Measurements from ENCODE around the gene PCNX2.

The PCNX2 gene

DNA sequence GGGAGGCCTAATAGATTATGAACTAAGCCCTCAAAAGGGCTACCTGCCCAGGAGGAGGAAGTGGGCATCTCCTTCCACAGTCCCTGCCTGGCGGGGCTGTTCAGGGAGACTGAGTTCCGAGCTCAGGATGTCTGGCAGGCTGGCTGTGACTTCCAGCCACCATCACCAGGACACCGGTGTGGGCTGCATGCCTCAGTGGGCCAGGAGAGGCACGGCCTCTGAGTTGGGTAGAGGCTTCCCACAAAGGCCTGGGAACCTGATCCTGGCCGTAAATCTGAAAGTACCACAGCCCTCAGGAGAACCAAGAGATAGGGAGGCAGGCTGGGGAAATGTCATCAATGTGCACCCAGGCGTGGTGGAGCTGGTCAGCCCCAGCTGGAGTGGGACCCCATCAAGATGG, 316.0 kb downstream of the PCNX2 start:
- DNase-seq = no peak

- no peak for DNase-seq
Observed at GRCh38 chr1:232978815-232979214, 316.7 kb downstream of the PCNX2 start.

GRCh38 chr1:232978091-232978634, 317.4 kb downstream of the PCNX2 start:
- DNase-seq = no peak

DNA sequence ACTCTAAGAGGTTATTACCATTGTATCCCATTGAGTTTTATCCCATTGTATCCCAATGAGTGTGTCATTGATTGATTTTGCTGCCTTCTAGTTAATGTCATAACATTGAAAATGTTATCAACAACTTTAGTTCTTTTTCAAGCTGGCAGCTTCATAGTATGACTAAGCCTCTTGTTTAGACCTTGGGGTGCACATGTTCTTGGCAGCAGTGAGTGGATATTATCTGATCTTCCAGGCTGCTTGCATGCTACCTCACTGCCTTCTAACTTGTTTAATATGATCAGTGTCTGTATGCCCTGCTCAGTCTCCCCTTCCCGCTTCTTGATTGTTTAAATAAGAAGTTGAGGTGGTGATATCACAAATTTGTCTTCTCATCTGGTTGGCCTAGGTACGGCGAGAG, 320.6 kb downstream of the PCNX2 start:
- no peak for DNase-seq

GRCh38 chr1:232973652-232974611, 321.6 kb downstream of the PCNX2 start:
- DNase-seq = no peak

GRCh38 chr1:232970508-232970907, 325.0 kb downstream of the PCNX2 start:
- DNase-seq = no peak

DNA sequence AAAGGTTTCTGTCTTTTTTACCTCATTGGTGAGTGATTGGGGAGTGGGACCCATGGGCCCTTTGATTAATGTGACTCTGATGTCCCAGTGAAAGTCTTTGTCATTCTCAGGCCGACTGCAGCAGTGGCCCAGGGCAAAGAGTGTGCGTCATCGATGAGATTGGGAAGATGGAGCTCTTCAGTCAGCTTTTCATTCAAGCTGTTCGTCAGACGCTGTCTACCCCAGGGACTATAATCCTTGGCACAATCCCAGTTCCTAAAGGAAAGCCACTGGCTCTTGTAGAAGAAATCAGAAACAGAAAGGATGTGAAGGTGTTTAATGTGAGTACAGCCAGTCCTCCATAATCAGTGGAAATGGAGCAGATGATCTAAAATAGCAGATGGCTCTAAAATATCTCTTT, 325.7 kb downstream of the PCNX2 start:
- no peak for DNase-seq

- DNase-seq = no peak
Observed at GRCh38 chr1:232968965-232969364, 326.6 kb downstream of the PCNX2 start.

DNA sequence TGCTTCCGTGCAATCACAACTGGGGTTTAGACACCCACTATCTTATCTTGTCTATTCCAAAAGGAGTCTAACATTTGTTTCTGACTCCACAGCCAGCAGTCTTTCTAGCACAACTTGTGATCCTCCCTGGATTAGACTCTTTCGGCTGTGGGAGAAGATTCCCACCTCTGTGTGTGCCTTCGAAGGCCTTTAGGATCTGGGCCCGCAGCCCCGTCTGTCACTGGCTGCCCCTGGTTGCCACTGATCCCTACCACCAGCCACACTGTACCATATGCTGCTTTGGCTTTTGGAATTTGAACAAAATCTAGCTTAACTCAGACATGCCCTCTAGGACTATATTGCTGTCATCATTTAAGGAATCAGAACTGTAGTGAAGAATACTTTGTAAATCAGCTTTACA, 327.1 kb downstream of the PCNX2 start:
- DNase-seq = no peak

- no peak for DNase-seq
Observed at GRCh38 chr1:232966663-232967062, 328.9 kb downstream of the PCNX2 start.

- DNase-seq = no peak
Observed at GRCh38 chr1:232965912-232966217, 329.7 kb downstream of the PCNX2 start.

DNA sequence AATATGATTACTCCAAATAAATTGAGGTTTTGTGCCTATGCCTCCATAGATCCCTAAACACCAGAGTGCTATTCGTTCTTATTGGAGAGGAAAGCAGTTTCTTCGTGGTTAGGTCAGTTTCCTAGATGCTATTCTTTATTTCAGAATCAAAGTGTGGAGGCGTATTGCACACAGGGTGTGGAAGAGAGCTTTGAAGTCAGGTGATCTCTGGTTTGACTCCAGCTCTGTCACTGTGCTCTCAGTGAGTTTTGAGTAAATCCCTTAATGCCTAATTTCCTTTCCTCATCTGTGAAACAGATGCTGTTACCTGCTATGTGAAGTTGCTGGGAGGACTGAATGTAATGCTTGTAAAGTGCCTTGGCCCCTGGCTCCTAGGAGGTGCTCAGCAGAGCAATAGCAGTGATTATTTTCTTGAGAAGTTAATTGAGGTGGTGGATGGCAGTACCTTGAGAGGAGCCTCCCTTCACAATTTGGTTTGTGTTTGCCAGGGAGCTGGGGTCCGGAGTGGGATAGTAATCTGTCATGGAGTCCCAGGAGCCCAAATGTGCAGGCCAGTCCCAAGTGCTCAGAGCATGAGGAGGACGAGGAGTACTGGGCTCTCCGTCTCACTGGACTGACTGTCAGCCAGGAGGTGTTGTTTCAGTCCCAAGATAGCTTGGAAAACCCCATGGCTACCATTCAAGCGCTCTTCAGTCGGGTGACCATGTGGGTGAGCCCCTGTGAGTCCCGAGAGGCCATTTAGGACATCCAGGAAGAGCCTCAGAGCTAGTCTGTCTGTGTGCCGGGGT, 330.2 kb downstream of the PCNX2 start:
- DNase-seq = no peak

- no peak for DNase-seq
Observed at GRCh38 chr1:232964601-232965000, 330.9 kb downstream of the PCNX2 start.

DNA sequence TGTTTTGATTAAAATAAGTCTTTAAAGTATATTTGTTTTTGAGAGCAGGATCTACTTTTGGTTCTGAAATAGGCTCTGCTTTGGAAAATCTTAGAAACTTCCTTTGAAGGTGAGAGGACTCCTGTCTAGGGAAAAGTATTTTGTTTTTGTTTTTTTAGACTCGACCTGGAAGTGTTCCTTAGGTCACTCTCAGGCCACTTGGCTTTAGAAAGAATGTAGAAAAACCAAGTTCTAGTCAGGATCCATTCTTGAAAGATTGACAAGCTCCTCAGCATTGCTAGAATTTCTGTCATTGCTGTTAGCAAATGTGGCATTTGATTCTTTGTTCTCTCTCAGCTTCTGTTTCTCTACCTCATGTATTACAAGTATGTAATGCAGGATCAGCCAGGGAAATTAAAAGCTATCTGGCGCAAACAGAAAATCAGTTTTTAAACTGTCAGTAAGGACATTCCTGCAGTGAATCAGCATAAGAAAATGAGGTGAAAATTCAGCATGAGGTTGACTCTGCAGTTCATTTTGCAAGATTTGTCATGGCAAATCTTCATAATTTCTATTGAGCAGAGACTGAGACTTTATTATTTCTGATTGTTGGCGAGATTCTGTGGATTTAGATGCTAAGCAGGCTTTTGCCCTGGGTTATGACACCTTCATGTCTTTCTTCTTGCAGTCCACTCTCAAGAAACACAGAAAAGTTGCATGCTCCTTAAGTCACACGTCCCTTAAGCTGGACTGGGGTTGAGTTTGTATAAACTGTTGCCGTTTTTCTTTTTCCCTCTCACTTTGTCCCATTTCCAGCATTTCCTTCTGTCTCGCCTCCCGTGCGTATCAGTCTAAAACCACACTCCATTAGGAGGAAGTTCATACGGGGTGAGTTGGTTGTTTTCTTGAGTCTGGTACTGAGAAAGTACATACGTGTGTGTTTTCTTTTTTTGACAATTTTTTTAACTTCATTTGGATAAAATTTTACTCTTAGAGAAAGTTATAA, 332.5 kb downstream of the PCNX2 start:
- DNase-seq = no peak

DNA sequence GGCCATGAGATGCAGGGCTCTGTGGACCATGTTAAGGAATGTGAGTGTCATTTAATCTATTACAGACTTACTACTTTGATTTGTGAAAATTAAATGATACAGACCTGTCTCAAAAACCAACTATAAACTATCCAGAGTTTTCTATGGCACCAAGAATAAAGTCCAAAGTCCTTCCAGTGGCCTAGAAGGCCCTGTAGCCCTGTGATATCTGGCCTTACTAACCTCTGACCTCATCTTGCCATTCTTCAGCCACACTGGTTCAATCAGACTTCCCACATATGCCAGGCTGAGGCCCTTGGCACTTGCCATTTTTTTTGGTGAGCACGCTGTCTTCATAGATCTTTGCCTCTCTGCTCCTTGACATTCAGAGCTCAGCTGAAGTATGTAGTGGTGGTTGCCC, 337.5 kb downstream of the PCNX2 start:
- no peak for DNase-seq

DNA sequence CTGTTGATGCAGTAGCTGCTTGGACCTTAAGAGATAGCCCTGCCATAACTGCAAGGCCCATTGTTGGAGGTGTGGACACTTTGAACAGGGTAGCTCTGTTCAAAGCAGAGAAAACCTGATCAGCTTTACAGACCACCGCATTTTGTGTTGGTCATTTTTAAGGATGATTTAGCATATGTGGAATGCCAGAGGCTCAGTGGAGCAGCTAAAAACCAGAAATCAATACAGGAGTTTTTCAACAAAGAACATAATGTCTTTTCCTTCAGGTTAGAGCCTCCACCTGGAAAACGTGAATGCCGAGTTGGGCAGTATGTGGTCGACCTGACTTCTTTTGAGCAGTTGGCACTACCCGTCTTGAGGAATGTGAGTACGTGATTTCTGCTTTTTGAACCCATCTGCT, 339.4 kb downstream of the PCNX2 start:
- no peak for DNase-seq

DNA sequence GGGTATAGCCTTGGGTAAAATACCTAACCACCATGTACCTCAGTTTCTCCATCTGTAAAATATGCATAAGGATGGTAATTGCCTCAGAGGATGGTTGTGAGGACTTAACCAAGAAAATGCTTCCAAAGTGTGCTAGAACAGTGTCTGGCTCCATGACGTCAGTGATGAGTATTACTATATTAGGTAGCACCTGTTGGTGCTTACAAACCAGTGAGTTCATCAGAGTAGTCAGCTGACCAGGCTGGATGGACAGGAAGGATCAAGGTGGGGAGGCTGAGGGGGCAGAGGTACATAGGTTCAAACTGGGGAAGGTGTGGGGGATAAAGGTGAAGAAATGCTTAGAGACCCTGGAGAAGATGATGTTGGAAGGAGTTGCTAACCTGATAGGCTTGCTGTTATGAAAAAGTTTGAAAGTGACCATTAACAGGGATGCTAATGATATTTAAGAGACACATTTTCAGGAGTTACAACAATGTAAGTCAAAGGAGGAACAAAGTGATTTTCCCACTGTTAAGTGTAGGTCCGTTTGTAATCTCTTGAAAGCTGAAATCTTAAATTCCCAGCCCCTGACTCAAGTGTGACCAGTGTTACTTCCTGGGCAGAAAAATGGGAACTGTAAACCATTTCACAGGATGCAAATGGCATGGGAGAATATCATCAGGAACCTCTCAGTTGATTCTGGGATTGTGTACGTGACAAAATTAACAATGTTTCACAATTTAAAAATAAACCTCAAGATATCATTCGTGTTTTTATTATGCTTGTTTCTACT, 340.7 kb downstream of the PCNX2 start:
- no peak for DNase-seq

- DNase-seq = peak; percentile 37
Observed at GRCh38 chr1:232952514-232953499, 342.7 kb downstream of the PCNX2 start.

GRCh38 chr1:232951605-232952004, 343.9 kb downstream of the PCNX2 start:
- DNase-seq = no peak

GRCh38 chr1:232951180-232951579, 344.3 kb downstream of the PCNX2 start:
- no peak for DNase-seq
